ENCODE results near the gene BTN3A1.

DNA sequence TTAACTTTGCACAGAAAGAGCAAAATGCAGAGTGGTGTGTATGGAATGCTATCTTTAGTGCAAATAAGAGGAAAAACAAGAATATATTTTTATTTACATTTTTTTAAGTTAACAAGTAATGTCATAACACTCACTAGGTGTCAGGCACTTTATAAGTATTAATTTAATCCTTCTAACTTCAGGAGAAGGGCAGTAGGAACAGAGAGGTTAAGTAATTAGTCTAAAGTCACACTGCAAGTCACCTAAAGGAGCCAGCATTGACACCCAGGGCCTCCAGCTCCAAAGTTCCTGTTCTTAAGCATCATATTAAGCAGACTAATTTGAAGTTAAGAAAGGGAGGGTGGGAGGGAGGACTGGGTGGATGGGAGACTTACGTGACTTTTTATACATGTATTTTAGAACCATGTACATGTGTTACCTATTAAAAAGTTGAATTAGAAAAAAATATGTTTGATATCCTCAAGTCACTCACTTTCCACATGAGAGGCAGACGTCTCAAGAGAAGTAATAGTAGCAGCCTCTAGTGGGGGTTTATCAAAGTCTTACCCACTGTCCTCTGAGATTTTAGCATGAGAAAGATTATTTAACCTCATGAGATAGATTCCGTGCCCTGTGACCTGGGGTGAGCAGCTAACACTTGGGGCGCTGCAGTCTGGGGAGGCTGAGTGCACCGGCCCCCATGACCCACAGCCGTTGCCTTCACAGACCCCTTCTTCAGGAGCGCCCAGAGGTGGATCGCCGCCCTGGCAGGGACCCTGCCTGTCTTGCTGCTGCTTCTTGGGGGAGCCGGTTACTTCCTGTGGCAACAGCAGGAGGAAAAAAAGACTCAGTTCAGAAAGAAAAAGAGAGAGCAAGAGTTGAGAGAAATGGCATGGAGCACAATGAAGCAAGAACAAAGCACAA, 7.0 kb downstream of the BTN3A1 start:
- TF ChIP-seq, protein P1, sequence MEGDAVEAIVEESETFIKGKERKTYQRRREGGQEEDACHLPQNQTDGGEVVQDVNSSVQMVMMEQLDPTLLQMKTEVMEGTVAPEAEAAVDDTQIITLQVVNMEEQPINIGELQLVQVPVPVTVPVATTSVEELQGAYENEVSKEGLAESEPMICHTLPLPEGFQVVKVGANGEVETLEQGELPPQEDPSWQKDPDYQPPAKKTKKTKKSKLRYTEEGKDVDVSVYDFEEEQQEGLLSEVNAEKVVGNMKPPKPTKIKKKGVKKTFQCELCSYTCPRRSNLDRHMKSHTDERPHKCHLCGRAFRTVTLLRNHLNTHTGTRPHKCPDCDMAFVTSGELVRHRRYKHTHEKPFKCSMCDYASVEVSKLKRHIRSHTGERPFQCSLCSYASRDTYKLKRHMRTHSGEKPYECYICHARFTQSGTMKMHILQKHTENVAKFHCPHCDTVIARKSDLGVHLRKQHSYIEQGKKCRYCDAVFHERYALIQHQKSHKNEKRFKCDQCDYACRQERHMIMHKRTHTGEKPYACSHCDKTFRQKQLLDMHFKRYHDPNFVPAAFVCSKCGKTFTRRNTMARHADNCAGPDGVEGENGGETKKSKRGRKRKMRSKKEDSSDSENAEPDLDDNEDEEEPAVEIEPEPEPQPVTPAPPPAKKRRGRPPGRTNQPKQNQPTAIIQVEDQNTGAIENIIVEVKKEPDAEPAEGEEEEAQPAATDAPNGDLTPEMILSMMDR (conservative IDR thresholded peaks at IDR 0.05; ENCODE audit: low read length) = 0 out of 2 replicates have a peak, but pooled peaks have one; percentile 15
- TF ChIP-seq EZH2phosphoT487 (IDR thresholded peaks at IDR 0.05; ENCODE audit: borderline replicate concordance, low read depth, low read length) = no peak

All from OCI-LY7 (cell line).